HepG2 (cell line): ENCODE data around the gene NBEA. TPM values are rescaled to one million over a fixed set of nuclear protein-coding genes. Genes with fewer than 3 reads are reported as not detected.

Experiments used
- ATF1 ChIP-seq: IDR thresholded peaks from 2 replicates; pipeline ENCODE4 v1.6.1; 2016; ENCODE audit warnings: mild to moderate bottlenecking, control low read depth
- CHD2 ChIP-seq: IDR thresholded peaks from 2 replicates; pipeline ENCODE4 v1.6.1; 2011; ENCODE audit warnings: low read depth, low read length, improper control_type of control experiment
- EP300 ChIP-seq, 3 experiments: sonication (generic) in 1 of 3; formaldehyde crosslinking in 1 of 3; IDR thresholded peaks; 2 replicates each; pipeline versions ENCODE4 v1.5.1 to v1.6.1; 2011 to 2020; ENCODE audit warnings: low read depth in 2 of 3, low read length in 2 of 3, borderline replicate concordance in 1 of 3, improper control_type of control experiment in 1 of 3, mild to moderate bottlenecking in 1 of 3, missing genetic modification reagents in 1 of 3, moderate library complexity in 1 of 3
- HMG20A ChIP-seq: IDR thresholded peaks from 2 replicates; pipeline ENCODE4 v1.6.1; 2016; ENCODE audit warnings: borderline replicate concordance
- ISX ChIP-seq: sonication (generic); formaldehyde crosslinking; conservative IDR thresholded peaks from 2 replicates; pipeline ENCODE4 v1.5.0; 2020; ENCODE audit warnings: missing genetic modification reagents
- JUN ChIP-seq: sonication (generic); formaldehyde crosslinking; IDR thresholded peaks from 2 replicates; pipeline ENCODE4 v1.4.0; 2020; ENCODE audit warnings: mild to moderate bottlenecking, missing genetic modification reagents
- RELA ChIP-seq: sonication (generic); formaldehyde crosslinking; IDR thresholded peaks from 2 replicates; pipeline ENCODE4 v1.4.0; 2020; ENCODE audit warnings: missing genetic modification reagents
- TEAD3 ChIP-seq: optimal IDR thresholded peaks from 2 replicates; pipeline ENCODE3; 2016; ENCODE audit warnings: borderline replicate concordance
- YEATS4 ChIP-seq: sonication (generic); formaldehyde crosslinking; IDR thresholded peaks from 2 replicates; pipeline ENCODE4 v1.4.0; 2020; ENCODE audit warnings: missing genetic modification reagents, borderline replicate concordance
- ZNF136 ChIP-seq: sonication (generic); formaldehyde crosslinking; IDR thresholded peaks from 2 replicates; pipeline ENCODE4 v1.8.1; 2022; ENCODE audit warnings: low read depth, mild to moderate bottlenecking, moderate library complexity, missing genetic modification reagents
- ZNF224 ChIP-seq: sonication (generic); formaldehyde crosslinking; IDR thresholded peaks from 2 replicates; pipeline ENCODE4 v1.5.0; 2020; ENCODE audit warnings: mild to moderate bottlenecking, missing genetic modification reagents
- ZNF264 ChIP-seq: sonication (generic); formaldehyde crosslinking; IDR thresholded peaks from 2 replicates; pipeline ENCODE4 v1.4.0; 2020; ENCODE audit warnings: missing genetic modification reagents
- ZNF33A ChIP-seq: sonication (generic); formaldehyde crosslinking; IDR thresholded peaks from 2 replicates; pipeline ENCODE4 v1.5.1; 2020; ENCODE audit warnings: missing genetic modification reagents, mild to moderate bottlenecking, moderate library complexity, borderline replicate concordance
- ZNF33B ChIP-seq: sonication (generic); formaldehyde crosslinking; IDR thresholded peaks from 2 replicates; pipeline ENCODE4 v1.5.1; 2020; ENCODE audit warnings: mild to moderate bottlenecking, missing genetic modification reagents
- ZNF382 ChIP-seq: sonication (generic); formaldehyde crosslinking; IDR thresholded peaks from 2 replicates; pipeline ENCODE4 v1.5.0; 2020; ENCODE audit warnings: missing genetic modification reagents, mild to moderate bottlenecking, borderline replicate concordance
- ZNF383 ChIP-seq: sonication (generic); formaldehyde crosslinking; IDR thresholded peaks from 2 replicates; pipeline ENCODE4 v1.4.0; 2020; ENCODE audit warnings: missing genetic modification reagents, mild to moderate bottlenecking, borderline replicate concordance
- polyA plus RNA-seq, 8 experiments: library from polyadenylated mRNA; depleted of rRNA in 3 of 8; stranded (reverse) in 7 of 8; unstranded in 1 of 8; fragments of >200 nt; fragmentation: Illumina TruSeq in 4 of 8; extraction: Trizol in 4 of 8; gene quantifications; 2 replicates each; pipeline versions ENCODE4 v1.2.1 to v1.2.3, GENCODE V29; 2011 to 2016; ENCODE audit warnings: low read depth in 4 of 8, missing spikeins in 1 of 8, mixed read lengths in 1 of 8; ENCODE audit not compliant: insufficient read depth in 1 of 8
- total RNA-seq, 5 experiments: library from RNA; depleted of rRNA; stranded (reverse); fragments of >200 nt; fragmentation: Illumina TruSeq; extraction: Trizol; gene quantifications; 2 replicates each; pipeline ENCODE4 v1.2.3, GENCODE V29; 2016; ENCODE audit warnings: low read depth in 1 of 5
- TF ChIP-seq, protein P1 (sequence below): IDR thresholded peaks from 2 replicates; pipeline ENCODE4 v1.6.1; 2018; ENCODE audit warnings: missing genetic modification reagents
- TF ChIP-seq, protein P2 (sequence below): sonication (generic); formaldehyde crosslinking; IDR thresholded peaks from 2 replicates; pipeline ENCODE4 v1.4.0; 2020; ENCODE audit warnings: mild to moderate bottlenecking, low read depth, missing genetic modification reagents
- TF ChIP-seq, protein P3 (sequence below): sonication (generic); formaldehyde crosslinking; IDR thresholded peaks from 2 replicates; pipeline ENCODE4 v1.8.0; 2022; ENCODE audit warnings: mild to moderate bottlenecking, missing genetic modification reagents, borderline replicate concordance
- TF ChIP-seq, protein P4 (sequence below): sonication (generic); formaldehyde crosslinking; IDR thresholded peaks from 2 replicates; pipeline ENCODE4 v1.9.0; 2021; ENCODE audit warnings: missing genetic modification reagents, borderline replicate concordance
- TF ChIP-seq, protein P5 (sequence below), 2 experiments: sonication (generic) in 1 of 2; formaldehyde crosslinking in 1 of 2; IDR thresholded peaks; 2 replicates each; pipeline versions ENCODE4 v1.5.1 to v1.6.1; 2011 to 2020; ENCODE audit warnings: borderline replicate concordance in 1 of 2, low read depth in 1 of 2, low read length in 1 of 2, mild to moderate bottlenecking in 1 of 2, missing genetic modification reagents in 1 of 2, moderate library complexity in 1 of 2

NBEA gene
- total and polyA plus RNA-seq, 2 of the 13 experiments (the other 11 are each of a cell fraction or from before 2014, with no cell fraction given), result 2.7 to 2.8 TPM

DNA sequence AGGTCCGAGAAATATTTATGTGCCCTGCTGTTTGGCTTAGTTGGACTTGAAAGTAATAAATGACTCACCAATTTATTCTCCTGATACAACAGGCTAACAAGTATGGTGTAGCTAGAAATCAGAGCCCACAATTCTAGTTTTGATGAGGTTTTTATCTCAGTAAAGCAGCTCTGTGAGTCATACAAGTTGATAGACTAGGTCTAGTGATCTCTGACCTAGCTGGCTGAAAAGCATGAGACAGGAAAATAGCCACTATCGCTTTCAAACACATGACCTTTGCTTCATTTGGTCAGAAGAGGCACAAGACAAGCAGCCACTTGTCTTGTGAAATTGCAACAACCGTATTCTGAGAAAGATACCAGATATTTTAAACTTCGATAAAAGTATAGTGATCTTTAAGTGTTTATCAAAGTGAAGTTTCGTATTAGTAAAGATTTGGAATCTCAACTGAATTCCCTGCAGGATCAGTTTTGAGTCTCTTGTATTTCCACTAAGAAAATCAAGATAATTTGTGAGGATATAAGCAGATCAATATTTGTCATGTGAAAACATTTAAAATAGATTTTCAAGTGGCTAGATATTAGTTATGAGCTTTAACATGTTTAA lies 407.7 kb downstream of the NBEA start (continued):
- TF ChIP-seq, protein P1, sequence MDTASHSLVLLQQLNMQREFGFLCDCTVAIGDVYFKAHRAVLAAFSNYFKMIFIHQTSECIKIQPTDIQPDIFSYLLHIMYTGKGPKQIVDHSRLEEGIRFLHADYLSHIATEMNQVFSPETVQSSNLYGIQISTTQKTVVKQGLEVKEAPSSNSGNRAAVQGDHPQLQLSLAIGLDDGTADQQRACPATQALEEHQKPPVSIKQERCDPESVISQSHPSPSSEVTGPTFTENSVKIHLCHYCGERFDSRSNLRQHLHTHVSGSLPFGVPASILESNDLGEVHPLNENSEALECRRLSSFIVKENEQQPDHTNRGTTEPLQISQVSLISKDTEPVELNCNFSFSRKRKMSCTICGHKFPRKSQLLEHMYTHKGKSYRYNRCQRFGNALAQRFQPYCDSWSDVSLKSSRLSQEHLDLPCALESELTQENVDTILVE (CRISPR knock-in tag), result no peak
- TF ChIP-seq ZNF33B, result no peak
- no peak for TF ChIP-seq ZNF136 (CRISPR knock-in tag)
- TF ChIP-seq, protein P2, sequence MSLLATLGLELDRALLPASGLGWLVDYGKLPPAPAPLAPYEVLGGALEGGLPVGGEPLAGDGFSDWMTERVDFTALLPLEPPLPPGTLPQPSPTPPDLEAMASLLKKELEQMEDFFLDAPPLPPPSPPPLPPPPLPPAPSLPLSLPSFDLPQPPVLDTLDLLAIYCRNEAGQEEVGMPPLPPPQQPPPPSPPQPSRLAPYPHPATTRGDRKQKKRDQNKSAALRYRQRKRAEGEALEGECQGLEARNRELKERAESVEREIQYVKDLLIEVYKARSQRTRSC (CRISPR knock-in tag), result no peak
- TF ChIP-seq, protein P3, sequence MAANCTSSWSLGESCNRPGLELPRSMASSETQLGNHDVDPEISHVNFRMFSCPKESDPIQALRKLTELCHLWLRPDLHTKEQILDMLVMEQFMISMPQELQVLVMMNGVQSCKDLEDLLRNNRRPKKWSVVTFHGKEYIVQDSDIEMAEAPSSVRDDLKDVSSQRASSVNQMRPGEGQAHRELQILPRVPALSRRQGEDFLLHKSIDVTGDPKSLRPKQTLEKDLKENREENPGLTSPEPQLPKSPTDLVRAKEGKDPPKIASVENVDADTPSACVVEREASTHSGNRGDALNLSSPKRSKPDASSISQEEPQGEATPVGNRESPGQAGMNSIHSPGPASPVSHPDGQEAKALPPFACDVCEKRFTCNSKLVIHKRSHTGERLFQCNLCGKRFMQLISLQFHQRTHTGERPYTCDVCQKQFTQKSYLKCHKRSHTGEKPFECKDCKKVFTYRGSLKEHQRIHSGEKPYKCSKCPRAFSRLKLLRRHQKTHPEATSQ (CRISPR knock-in tag), result no peak
- 0 out of 2 replicates have a peak, but pooled peaks have one; percentile 21 for TF ChIP-seq ZNF264
- TF ChIP-seq ZNF224 (CRISPR knock-in tag), result no peak
- peak; percentile 38 for TF ChIP-seq TEAD3 (CRISPR knock-in tag)
- 0 out of 2 replicates have a peak, but pooled peaks have one; percentile 30 for TF ChIP-seq YEATS4 (CRISPR knock-in tag)
- no peak for TF ChIP-seq ZNF33A (CRISPR knock-in tag)
- no peak for TF ChIP-seq ZNF383 (CRISPR knock-in tag)
- TF ChIP-seq EP300 (IDR thresholded peaks at IDR 0.05; ENCODE audit: low read depth in 2 of 2, low read length in 2 of 2), result peak in 1 of 2 experiments; percentile 80; a peak in 2 of 4 replicates
- no peak for TF ChIP-seq EP300 (CRISPR knock-in tag; IDR thresholded peaks at IDR 0.05; ENCODE audit: borderline replicate concordance)
- TF ChIP-seq, protein P4, sequence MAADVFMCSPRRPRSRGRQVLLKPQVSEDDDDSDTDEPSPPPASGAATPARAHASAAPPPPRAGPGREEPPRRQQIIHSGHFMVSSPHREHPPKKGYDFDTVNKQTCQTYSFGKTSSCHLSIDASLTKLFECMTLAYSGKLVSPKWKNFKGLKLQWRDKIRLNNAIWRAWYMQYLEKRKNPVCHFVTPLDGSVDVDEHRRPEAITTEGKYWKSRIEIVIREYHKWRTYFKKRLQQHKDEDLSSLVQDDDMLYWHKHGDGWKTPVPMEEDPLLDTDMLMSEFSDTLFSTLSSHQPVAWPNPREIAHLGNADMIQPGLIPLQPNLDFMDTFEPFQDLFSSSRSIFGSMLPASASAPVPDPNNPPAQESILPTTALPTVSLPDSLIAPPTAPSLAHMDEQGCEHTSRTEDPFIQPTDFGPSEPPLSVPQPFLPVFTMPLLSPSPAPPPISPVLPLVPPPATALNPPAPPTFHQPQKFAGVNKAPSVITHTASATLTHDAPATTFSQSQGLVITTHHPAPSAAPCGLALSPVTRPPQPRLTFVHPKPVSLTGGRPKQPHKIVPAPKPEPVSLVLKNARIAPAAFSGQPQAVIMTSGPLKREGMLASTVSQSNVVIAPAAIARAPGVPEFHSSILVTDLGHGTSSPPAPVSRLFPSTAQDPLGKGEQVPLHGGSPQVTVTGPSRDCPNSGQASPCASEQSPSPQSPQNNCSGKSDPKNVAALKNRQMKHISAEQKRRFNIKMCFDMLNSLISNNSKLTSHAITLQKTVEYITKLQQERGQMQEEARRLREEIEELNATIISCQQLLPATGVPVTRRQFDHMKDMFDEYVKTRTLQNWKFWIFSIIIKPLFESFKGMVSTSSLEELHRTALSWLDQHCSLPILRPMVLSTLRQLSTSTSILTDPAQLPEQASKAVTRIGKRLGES (CRISPR knock-in tag), result no peak
- no peak for TF ChIP-seq ATF1 (CRISPR knock-in tag)
- peak; percentile 50; the same call in 1 of the 2 replicates for TF ChIP-seq HMG20A (CRISPR knock-in tag)
- no peak for TF ChIP-seq CHD2
- TF ChIP-seq, protein P5, sequence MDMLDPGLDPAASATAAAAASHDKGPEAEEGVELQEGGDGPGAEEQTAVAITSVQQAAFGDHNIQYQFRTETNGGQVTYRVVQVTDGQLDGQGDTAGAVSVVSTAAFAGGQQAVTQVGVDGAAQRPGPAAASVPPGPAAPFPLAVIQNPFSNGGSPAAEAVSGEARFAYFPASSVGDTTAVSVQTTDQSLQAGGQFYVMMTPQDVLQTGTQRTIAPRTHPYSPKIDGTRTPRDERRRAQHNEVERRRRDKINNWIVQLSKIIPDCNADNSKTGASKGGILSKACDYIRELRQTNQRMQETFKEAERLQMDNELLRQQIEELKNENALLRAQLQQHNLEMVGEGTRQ (IDR thresholded peaks at IDR 0.05; ENCODE audit: low read depth, low read length), result no peak
- TF ChIP-seq, protein P5 (CRISPR knock-in tag; IDR thresholded peaks at IDR 0.05; ENCODE audit: borderline replicate concordance), result no peak
- TF ChIP-seq ZNF382, result no peak
- no peak for TF ChIP-seq RELA
- 0 out of 2 replicates have a peak, but pooled peaks have one; percentile 55 for TF ChIP-seq JUN (CRISPR knock-in tag)
- TF ChIP-seq ISX (CRISPR knock-in tag), result no peak
